Measurements from ENCODE around the gene ITPRIP.

The ITPRIP gene

DNA sequence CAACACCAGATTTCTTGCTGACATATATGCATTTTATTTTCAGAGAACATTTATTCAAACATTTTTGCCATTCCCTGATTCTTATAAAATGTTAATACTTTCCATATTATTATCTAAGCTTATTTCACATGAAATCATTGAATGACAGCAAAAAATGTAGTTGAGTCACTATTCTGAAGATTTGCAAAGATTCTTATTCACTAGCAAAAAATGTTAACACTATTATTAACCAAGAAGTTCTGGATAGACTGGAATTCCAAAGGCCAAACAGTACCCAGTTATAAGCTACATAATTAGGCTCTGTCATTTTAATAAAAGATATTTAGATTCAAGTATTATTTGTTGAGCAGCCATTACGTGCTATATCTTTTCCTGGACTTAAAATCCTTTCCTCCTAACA, 65.0 kb downstream of the ITPRIP start:
- ChIA-PET POLR2A (ENCODE audit: low non-redundant PET) (no interaction called here), CTCF (interaction anchor here (1.8 to 3.3 kb wide), 3 partner anchors 12 to 78 kb away, joined by 5 to 50 read pairs (median 13); partner anchors contain the start of gene CFAP58)
- no peak overlapping the region for H3K27ac ChIP-seq
- TF ChIP-seq, protein P1, sequence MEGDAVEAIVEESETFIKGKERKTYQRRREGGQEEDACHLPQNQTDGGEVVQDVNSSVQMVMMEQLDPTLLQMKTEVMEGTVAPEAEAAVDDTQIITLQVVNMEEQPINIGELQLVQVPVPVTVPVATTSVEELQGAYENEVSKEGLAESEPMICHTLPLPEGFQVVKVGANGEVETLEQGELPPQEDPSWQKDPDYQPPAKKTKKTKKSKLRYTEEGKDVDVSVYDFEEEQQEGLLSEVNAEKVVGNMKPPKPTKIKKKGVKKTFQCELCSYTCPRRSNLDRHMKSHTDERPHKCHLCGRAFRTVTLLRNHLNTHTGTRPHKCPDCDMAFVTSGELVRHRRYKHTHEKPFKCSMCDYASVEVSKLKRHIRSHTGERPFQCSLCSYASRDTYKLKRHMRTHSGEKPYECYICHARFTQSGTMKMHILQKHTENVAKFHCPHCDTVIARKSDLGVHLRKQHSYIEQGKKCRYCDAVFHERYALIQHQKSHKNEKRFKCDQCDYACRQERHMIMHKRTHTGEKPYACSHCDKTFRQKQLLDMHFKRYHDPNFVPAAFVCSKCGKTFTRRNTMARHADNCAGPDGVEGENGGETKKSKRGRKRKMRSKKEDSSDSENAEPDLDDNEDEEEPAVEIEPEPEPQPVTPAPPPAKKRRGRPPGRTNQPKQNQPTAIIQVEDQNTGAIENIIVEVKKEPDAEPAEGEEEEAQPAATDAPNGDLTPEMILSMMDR (conservative IDR thresholded peaks at IDR 0.05; ENCODE audit: low read depth): no peak
- no peak for DNase-seq (ENCODE audit: low spot score)

DNA sequence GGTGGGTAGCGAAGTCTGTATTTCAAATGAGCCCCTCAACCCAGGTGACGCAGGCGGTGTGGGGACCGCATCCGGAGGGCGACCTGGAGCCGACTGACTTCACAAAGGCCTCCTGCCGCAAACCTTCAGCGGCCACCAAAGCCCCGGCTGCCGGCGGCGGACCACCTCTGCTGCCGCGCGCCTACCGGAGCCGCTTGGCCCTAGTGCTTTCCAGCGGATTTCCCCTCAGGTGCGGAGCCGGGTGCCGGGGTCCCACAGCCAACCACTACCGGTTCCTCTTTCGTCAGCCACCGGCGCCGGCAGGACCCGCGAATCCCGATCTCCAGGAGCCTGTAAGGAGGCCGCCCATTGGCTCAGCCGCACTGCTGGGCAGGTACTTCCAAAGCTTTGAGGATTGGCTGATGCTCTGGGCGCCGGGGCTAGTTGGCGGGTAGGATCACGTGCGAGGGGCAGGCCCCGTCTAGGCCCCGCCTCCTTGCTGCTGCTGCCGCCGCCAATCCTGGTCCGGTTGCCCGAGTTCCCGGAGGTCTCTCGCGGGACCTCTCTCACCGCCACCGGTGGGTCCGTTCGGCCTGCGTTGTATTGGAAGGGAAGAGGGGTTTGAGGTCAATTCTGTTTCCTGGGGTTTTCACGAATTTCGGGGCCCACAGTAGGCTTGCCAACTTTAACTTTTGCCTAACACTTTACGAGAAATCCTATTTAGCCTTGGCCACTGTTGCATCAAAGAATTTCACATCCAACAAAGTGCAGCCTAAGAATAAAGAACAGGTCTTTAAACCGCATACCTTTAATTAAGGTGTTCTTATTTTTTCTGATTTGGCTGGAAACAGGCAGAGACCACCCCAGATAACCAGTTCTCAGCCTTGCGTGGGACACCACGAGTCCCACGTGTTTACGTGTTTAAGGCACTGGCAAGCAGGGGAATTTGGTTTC, 69.3 kb downstream of the ITPRIP start, which contains the start of gene GSTO2:
TSS of gene GSTO2 (plus strand) at position 472 of the 933 bp plus-strand sequence. CDS start 5,732 bp downstream, outside the sequence.
- CTCF ChIA-PET: interaction anchor here (0.5 to 0.8 kb wide), 4 partner anchors 84 to 594 kb away, joined by 3 to 9 read pairs (median 6); partner anchors contain the start of gene CFAP58
- TF ChIP-seq, protein P1 (conservative IDR thresholded peaks at IDR 0.05; ENCODE audit: low read depth): no peak
- H3K27ac ChIP-seq: peak within 1 kb of the TSS; percentile 74
- POLR2A ChIA-PET (ENCODE audit: low non-redundant PET): interaction anchor here (0.6 to 1.3 kb wide), 3 partner anchors 9 to 74 kb away, joined by 4 to 8 read pairs (median 5); no protein-coding TSS in a partner anchor
- peak; percentile 100 for DNase-seq (ENCODE audit: low spot score)

DNA sequence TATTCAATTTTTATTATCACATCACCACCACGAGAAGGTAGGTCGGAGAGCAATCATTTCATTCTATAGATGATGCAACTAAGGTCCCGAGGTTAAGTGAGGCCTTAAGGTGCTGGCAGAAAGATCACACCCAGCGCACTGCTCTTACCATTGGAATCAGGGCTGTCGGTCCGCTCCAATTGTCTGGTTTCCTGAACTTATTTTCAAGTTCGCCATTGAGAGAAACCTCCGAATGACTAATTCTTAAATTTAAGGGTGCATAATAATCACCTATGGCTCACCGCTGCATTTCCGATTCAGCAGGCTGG, 69.9 kb downstream of the ITPRIP start:
- no peak for DNase-seq (ENCODE audit: low spot score)
- TF ChIP-seq, protein P1 (conservative IDR thresholded peaks at IDR 0.05; ENCODE audit: low read depth): no peak
- ChIA-PET CTCF (interaction anchor here (0.7 kb wide), 1 partner anchor 425 kb away, joined by 3 read pairs; no protein-coding TSS in a partner anchor), POLR2A (ENCODE audit: low non-redundant PET) (interaction anchor here (0.6 to 1.0 kb wide), 2 partner anchors 11 to 74 kb away, joined by 5 to 8 read pairs; no protein-coding TSS in a partner anchor)
- H3K27ac ChIP-seq: peak overlapping the region; percentile 74

DNA sequence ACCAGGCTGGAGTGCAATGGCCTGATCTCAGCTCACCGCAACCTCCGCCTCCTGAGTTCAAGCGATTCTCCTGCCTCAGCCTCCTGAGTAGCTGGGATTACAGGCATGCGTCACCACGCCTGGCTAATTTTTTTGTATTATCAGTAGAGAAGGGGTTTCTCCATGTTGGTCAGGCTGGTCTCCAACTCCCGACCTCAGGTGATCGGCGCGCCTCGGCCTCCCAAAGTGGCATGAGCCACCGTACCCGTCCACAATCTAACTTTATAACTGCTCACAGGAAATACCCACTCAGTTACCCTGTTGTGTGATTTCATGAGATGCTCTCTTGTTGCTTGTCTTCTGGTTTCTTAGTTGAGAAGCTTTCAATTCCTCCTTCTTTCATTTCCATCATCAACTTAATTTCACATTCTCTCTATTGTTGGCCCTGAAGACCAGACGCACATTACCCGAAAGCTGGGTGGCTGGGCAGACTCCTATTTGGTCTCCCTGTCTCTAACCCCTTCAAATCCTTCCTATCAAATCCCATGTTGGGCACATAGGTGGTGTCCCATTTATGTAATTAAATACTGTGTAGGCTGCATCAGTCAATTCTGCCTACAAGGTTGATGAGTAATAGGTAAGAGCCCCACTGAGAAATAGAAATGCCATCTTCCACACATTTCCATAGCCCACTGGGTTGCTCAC, 70.4 kb downstream of the ITPRIP start:
- TF ChIP-seq, protein P1 (conservative IDR thresholded peaks at IDR 0.05; ENCODE audit: low read depth): no peak
- peak overlapping the region; percentile 27; the same call in 1 of the 2 replicates for H3K27ac ChIP-seq
- DNase-seq (ENCODE audit: low spot score): no peak
- CTCF ChIA-PET: no interaction called here
- POLR2A ChIA-PET (ENCODE audit: low non-redundant PET): interaction anchor here (0.7 kb wide), 1 partner anchor 88 kb away, joined by 9 read pairs; no protein-coding TSS in a partner anchor

DNA sequence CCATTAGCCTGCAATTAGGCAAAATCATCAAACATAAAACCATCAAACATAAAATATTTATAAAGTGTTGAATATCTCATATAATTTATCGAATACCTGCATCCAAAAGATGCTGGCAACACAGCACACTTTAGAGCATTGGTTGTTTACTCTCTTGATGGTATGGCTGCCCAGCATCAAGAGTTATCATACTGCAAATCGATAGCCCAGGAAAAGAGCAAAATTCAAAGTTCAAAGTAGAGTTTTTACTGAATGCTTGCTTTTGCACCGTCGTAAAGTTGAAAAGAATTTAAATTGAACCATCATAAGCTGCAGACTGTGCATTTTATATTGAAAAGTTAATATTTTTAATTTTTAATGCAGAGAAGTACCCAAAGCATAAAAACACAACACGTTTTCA, 73.5 kb downstream of the ITPRIP start:
- no peak for DNase-seq (ENCODE audit: low spot score)
- ChIA-PET CTCF (no interaction called here), POLR2A (ENCODE audit: low non-redundant PET) (no interaction called here)
- TF ChIP-seq, protein P1 (conservative IDR thresholded peaks at IDR 0.05; ENCODE audit: low read depth): no peak
- no peak overlapping the region for H3K27ac ChIP-seq

DNA sequence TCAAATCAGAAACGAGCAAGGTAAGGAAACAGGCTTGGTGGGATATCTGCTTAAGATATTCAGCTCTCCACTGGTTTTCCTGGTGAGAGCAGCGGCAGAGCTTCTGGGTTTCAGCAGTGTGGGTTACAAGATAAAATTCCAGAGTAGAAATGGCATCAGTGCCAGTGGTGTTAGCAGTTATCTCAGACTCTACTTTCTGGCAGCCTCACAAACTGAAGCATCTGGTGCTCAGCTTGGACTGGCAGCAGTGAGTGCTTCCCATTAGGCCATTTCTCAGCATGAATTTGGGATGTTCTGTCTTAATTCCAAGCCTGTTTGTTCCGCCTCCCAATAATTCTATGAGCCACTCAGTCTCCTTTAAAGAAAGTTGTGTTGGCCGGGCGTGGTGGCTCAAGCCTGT, 76.2 kb downstream of the ITPRIP start:
- POLR2A ChIA-PET (ENCODE audit: low non-redundant PET): no interaction called here
- TF ChIP-seq, protein P1 (conservative IDR thresholded peaks at IDR 0.05; ENCODE audit: low read depth): no peak
- H3K27ac ChIP-seq: peak overlapping the region; percentile 42
- CTCF ChIA-PET: interaction anchor here (0.6 kb wide), 2 partner anchors 53 to 366 kb away, joined by 4 to 5 read pairs; no protein-coding TSS in a partner anchor
- DNase-seq (ENCODE audit: low spot score): no peak

Measured in RWPE1 (cell line).